GM12864 (cell line): ENCODE results near the gene OR6A2.
A peak's percentile ranks its signal among the peaks of the same experiment; 100 is the strongest.

Source experiments
- DNase-seq: peaks from one replicate; pipeline ENCODE4 v3.0.0-alpha.2; 2011; ENCODE audit warnings: low read depth
- H3K4me3 ChIP-seq: 2 replicates; pipeline ENCODE4 v1.5.1; 2011; ENCODE audit warnings: mild to moderate bottlenecking, low read depth, low read length, control low read depth
- TF ChIP-seq, protein P1 (sequence below): IDR thresholded peaks from 2 replicates; pipeline ENCODE4 v1.5.1; 2011; ENCODE audit warnings: low read depth, mild to moderate bottlenecking, moderate library complexity, low read length, control low read depth, inconsistent platforms; ENCODE audit errors: missing control alignments

Gene OR6A2

DNA sequence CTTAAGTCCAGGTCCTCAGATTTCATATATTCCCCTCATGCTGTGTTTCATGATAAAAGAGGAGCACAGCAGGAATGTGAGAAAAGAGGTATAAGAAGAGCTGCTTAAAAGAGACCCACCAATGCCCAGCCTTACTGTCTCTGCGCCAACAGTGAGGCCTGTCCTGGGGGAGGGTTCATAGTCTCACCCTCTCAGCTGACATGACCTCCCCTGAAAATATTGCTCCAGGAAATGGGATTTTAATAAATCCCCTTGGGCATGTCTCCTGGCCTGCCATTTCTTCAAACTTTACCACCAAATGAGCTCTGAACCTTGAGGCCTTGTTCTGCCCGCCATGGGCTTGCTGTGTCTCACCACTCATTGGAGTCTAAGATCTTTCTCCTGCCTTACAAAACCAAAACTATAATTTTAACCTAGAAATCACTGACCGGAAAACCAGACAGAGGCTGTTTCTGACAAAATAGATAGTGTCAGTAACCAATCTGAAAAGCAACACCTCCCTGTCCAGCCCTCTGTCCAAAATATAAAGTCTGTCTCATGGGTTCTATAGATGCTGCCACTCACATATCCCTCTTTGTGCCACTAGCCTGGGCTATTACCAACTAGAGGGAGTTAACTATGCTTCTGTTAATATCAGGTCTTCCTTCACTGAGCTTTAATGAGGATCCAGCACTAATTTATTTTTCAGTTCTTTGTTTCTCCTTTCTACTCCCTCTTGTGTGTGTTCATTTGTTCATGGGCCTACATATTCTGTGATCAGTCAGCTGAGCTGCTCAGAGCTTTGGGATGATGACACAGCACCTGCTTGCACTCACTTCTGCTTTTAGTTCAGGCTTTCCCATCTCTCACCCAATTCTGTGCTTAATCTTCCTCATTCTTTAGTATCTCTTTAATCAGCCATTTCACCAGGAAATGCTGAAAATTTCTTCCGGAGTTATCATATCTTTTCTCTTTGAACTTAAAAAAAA lies 27.3 kb downstream of the OR6A2 start, which contains the start of gene OR2AG2:
OR2AG2 (minus strand) TSS at position 51 of the 968 bp plus-strand sequence. CDS start 3,019 bp downstream, outside the sequence.
- TF ChIP-seq, protein P1, sequence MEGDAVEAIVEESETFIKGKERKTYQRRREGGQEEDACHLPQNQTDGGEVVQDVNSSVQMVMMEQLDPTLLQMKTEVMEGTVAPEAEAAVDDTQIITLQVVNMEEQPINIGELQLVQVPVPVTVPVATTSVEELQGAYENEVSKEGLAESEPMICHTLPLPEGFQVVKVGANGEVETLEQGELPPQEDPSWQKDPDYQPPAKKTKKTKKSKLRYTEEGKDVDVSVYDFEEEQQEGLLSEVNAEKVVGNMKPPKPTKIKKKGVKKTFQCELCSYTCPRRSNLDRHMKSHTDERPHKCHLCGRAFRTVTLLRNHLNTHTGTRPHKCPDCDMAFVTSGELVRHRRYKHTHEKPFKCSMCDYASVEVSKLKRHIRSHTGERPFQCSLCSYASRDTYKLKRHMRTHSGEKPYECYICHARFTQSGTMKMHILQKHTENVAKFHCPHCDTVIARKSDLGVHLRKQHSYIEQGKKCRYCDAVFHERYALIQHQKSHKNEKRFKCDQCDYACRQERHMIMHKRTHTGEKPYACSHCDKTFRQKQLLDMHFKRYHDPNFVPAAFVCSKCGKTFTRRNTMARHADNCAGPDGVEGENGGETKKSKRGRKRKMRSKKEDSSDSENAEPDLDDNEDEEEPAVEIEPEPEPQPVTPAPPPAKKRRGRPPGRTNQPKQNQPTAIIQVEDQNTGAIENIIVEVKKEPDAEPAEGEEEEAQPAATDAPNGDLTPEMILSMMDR, result no peak

DNA sequence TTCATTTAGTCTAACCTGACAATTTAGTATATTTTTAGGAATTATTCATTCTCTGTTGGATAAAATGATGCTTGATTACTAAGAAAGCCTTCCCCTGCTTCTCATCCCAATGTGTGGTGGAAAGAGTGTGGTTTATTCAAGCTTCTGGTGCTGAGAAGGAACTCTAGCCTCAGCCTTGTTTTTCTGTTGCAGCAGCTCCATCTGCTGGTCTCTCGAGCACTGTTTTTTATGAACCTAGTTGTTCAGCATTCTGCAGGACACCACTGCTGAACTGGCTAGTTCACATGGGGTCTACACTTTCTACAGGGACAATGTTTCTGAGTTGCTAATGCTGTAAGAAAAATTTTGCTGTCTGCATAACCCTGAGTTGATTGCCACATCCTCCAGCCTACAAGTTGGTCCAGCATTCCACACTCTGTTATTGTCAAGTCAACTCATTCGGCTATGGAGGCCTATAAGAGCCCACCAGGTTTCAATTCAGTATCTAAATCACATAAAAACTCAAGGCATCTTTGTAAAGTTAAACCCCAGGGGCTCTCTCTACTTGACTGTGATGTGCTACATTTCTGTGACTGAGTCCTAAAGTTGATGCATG lies 42.0 kb downstream of the OR6A2 start:
- TF ChIP-seq, protein P1, result peak; percentile 60
- no peak overlapping the region for H3K4me3 ChIP-seq
- no peak for DNase-seq

More for the DNA sequence above, 27.3 kb downstream of the OR6A2 start, which contains the start of gene OR2AG2:
- H3K4me3 ChIP-seq, result no peak within 1 kb of the TSS
- peak; percentile 55 for DNase-seq

DNA sequence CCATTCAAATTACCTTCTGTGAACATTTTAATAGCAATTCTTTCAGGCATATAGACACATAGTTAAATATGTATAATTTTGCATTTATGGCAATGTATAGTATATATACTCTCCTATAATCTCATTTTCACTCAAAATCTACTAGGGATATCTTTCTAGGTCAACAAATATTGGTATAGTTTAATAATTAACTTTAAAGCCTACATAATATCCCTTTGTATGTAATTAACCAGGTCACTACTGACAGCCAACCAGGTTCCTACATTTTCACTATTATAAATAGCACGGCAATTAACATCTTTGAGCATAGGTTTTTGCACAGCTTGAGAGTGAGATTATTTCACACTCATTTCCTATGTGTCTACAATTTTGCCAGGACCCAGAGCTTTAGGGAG lies 43.5 kb downstream of the OR6A2 start:
- no peak overlapping the region for H3K4me3 ChIP-seq
- TF ChIP-seq, protein P1, result no peak
- no peak for DNase-seq

DNA sequence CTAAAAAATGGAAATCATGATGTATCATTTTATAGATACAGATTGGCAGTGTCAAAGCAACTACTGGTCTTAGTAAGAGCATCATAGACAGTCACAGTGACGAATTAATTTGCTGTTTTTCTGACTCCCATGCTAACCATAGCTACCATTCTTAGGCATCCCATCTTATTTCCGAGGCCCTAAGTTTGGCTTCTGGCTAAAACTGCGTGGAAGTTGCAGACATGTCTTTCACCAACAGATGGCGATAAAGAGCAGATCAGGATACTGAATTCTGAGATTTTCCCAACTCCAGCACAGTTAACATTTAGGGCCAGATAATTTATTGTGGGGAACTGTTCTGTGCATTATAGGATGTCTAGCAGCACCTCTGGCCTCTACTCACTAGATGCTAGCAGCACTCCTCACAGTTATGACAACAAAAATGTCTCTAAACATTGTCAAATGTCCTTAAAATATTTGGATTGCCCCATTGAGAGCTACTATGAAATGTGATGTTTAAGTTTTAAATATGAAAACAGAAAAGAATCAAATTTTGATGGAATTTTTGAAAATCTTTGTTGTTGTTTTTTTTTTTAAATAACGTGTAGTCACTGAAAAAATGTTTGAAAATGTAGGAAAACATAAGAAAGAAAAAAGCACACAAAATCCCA lies 44.1 kb downstream of the OR6A2 start:
- no peak overlapping the region for H3K4me3 ChIP-seq
- DNase-seq, result no peak
- TF ChIP-seq, protein P1, result peak; percentile 79

DNA sequence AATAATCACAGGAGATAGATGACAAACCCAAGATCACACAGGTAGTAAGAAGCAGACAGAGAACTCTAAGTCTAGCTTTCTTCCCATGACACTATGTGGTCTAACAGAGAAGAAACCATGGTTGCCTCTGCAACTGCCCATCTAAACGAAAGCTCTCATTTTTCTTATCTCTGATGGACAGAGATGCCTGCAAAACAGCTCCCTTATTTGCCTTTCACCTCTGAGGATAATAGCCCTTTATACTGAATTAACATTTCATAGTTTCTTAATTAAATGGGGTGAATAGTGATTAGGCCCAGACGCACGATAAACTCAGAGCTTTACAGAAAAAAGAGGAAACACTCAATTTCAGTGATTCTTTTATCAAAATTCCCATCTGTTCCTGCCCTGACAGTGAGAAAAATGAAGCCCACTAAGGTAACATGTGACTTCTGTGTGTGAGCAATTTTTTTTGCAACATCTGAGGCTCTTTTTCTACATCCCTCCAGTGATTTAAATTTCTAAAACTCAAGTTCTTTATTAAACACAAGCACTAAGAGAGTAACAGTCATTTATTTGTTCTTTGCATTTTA lies 52.3 kb downstream of the OR6A2 start:
- no peak overlapping the region for H3K4me3 ChIP-seq

DNA sequence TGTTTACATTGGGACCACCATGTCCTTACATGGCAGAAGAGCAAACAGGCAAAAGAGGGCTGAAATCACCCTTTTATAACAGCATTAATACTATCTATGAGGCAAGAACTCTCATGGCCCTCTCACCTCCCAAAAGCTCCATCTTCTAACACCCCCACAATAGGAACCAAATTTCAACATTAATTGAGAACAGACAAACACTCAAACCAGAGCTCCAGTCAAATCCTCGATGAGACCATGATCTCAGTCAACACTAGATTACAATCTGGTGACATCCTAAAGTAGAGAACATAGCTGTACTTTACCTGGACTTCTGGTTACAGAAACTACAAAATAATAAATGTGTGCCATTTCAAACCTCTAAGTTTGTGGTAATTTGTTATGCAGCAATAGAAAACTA lies 52.9 kb downstream of the OR6A2 start:
- TF ChIP-seq, protein P1, result no peak
- DNase-seq, result no peak
- H3K4me3 ChIP-seq, result peak overlapping the region; percentile 58

More for the DNA sequence above, 52.3 kb downstream of the OR6A2 start:
- DNase-seq, result no peak
- TF ChIP-seq, protein P1, result no peak
